Cerebellar cortex (tissue), 1 donor: ENCODE measurements around the gene ACOT11.

ENCODE experiments used
- DNase-seq: peaks from one replicate; pipeline ENCODE4 v3.0.0-alpha.2; 2015; ENCODE audit warnings: low spot score

The ACOT11 gene

DNA sequence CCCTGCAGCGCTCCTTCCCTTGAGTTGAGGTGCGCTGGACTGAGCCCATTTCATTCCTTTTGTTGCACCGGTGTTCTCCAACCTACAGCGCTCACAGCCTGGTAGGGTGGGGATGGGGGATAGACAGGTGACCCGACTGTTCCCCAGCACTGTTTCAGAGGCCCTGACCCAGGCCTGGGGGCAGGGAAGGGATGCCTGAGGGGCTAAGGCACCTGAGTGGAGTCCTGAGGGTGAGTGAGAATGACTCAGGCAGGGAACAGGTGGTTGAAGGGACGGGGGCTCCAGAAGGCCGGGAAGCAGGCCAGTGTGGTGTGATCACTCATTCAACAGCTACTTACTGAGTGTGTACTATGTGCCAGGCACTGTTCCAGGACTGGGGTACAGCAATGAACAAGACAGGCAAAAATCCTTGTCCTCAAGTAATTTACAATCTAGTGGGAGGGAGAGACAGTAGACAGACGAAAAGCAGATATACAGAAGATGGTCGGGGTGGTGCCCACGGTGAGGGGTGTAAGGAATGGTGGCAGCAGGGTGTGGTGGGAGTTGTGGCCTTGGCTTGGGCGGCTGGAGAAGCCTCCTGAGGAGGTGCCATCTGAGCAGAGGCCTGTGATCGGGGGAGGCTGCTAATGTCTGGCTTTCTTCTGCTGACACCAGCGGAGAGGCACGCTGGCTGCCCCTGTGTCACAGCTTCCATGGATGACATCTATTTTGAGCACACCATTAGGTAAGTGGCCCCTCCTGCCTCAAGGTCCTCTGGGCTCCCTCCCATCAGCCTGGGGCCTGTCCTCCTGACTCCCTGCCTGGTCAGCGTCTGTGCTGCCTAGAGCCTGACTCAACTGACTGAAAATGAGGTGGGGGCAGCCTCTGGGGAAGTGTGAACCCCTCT, 37.4 kb downstream of the ACOT11 start:
- no peak for DNase-seq

DNA sequence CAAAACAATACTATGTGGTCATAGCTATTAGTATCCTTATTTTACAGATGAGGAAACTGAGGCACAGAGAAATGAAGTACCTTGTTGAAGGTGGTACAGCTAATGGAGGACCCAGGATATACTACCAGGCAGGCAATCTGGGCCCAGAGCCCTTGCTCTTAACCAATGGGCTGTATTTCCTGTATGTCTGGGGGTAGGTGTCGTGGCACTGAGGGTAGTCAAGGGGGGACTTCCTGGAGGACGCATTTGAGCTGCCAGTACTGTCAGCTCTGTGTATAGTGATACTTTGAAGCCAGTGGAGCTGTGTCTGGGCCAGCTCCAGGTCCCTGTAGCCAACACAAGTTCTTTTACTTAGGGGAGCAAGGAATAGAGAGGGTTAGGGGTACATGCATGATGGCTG, 40.3 kb downstream of the ACOT11 start:
- no peak for DNase-seq

DNA sequence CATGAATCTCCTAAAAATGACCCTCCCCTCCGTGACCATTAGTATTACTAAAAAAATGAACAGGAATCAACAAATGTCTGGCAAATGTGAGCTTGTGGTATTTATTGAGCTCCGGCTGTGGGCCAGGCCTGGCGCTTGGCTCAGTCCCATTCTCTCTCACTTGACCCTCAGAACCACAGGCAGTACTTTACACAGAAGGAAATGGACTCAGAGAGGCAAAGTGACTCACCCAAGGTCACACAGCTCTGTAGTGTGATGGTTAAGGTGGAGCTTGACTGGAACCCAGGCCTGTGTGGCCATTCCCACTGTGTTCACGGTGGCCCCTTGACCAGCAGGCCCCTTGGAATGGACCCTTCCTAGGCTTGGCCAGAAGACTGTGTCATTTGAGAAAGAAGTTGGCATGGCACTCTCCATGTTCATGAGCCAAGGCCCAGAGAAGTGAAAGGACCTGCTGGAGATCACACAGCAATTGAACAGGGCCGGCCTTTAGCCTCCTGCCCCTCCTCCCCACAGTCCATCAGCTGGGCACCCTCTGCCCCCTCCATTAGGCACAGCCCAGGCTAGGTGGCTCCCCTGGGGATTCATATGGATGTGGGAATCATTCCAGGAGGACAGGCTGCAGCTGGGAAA, 43.2 kb downstream of the ACOT11 start:
- DNase-seq: no peak

DNA sequence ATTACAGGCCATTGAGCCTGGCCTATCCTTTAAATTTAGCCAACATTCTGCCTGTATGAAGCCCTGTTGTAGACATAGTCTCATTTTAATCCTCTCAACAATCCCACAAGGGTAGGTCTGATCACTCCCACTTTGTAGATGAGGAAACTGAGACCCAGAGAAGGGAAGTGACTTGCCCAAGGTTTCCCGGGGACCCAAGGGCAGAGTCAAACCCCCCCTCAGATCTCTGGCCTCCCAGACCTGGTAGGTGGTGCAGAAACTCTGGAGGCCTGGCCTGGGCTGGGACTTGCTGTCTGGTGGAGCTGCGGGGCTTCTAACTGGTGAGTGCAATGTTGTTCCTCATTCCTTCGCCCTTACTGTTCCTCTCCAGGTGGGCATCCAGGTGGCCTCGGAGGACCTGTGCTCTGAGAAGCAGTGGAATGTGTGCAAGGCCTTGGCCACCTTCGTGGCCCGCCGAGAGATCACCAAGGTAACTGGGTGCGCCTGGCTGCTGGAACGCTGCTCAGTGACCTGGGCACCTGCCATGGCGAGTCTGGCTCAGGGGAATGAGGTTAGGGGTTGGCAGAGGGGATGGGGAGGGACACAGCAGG, 45.6 kb downstream of the ACOT11 start:
- DNase-seq: no peak

DNA sequence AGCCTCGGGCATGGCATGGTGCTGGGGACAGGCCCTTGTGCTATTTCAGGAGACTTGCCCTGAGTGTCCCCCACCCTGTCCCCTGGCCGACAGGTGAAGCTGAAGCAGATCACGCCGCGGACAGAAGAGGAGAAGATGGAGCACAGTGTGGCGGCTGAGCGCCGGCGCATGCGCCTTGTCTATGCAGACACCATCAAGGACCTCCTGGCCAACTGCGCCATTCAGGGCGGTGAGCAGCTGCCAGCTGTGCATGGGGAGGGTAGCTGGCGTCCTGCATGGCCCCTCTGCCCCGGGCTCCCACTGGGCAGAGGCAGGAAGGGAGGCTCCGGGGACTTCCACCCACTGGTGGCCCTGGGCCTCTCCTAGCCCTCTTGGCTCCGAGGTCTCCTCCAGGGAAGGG, 46.4 kb downstream of the ACOT11 start:
- no peak for DNase-seq

DNA sequence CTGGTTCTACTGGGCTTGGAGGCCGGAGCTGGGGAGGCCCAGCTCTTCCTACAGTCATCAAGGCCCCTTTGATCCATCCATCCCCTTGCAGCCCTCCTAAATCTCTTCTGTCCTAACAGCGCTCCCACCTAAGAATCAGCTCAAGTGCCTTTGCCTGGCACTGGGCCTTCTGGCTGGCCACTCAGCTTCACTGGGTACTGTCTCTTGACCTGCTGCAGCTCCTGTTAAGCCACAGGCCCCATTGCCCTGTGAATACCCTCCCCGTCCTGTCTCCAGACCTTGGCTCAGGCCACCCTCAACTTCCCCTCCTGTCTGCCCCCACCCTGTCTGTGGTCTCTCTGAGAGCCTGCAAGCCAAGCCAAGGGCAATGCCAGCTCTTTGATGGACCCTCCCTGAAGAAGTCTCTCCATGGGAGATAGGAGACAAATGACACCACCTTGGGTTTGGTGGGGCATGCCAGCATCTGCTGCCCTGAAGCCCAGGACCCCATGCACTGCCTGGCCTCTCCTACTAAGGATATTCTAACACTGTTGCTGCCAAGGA, 48.0 kb downstream of the ACOT11 start:
- DNase-seq: no peak

DNA sequence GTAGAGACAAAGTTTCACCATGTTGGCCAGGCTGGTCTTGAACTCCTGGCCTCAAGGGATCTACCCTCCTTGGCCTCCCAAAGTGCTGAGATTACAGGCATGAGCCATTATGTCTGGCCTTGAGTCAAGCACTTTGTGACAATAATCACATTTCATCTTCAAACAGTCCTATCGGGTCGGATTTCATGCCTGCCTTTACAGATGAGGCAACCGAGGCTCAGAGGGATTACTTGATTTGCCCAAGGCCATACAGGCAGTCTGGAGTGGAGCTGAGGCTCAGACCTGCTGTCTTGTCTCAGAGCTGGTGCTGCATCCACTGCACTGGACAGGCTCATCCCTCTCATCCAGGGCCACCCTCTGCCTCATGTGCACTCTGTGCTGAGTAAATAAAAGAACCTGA, 48.7 kb downstream of the ACOT11 start:
- no peak for DNase-seq

DNA sequence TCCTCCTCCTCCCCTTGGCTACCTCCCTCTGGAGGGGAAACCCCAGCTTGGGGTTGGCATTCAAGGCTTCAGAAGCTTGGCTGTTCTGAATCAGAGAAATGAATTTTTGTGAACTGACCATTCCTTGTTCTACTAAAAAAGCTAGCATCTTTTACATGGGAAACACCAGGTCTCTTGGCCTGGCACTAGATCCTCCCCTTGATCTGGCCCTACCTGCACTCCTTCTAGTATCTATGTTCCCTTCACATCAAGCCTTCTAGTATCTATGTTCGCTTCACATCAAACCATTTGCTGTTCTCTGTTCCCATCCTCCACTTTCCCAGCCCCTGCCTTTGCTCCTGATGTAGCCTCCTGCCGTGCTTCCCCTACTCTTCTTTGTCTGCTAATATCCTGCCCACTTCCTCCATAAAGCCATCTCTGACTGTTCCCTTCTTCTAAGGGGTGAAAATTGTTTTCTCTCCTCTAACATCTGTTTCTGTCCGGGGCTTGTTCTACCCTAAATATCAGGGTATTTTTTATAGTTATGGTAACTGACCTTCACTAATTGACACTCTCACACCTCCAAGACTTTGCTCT, 49.5 kb downstream of the ACOT11 start:
- no peak for DNase-seq

DNA sequence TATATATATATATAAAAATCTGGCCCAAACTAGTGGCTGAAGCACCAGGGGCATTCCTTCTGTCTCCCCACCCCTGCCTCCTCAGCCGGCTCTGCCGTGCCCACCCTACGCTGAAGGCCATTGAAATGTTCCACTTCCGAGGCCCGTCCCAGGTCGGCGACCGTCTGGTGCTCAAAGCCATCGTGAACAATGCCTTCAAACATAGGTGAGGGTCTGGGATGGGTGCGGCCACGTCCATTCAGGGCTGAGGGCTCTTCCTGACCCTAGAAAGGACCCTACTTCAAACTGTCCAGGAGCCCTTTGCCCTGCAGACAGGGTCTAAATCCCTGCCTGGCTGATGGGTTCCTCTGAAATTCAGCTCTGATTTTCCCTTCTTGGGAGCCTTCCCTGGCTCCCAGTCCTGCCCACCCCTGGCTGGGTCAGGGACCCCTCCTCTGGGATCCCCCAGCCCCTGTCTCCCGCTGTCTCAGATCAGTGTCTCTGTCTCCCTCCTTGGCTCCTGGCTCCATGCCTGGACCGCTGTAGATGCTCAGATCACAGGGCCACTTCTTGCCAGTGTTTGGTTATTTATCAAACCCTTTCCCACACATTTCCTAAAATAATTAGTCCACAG, 51.3 kb downstream of the ACOT11 start:
- DNase-seq: no peak

DNA sequence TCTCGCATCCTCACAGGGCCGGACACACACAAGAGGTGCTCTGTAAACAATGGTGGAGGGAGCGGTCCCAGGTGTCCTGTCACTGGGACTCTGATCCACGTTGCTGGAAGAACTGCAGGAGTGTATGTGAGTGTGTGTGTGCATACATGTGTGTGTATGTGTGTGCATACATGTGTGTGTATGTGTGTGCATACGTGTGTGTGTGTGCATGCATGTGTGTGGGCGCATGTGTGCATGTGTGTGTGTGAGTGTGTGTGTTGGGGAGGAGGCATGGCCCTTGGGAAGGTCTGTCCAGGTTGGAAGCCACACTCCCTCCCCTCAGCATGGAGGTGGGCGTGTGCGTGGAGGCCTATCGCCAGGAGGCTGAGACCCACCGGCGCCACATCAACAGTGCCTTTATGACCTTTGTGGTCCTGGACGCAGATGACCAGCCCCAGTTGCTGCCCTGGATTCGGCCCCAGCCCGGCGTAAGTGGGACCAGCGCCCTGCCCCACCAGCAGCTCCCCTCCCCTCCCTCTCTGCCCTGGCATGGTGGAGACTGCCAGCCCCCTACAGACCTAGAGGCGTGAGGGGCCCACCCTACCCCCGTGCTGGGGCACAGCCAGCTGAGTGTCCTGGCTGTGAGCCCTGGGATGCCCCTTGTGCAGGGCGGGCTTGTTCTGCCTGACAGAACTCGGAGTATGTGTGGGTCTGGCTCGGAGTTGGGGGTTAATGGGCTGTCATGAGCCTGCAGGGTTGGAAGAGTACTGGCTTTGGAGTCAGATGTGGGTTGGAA, 53.1 kb downstream of the ACOT11 start:
- DNase-seq: no peak

DNA sequence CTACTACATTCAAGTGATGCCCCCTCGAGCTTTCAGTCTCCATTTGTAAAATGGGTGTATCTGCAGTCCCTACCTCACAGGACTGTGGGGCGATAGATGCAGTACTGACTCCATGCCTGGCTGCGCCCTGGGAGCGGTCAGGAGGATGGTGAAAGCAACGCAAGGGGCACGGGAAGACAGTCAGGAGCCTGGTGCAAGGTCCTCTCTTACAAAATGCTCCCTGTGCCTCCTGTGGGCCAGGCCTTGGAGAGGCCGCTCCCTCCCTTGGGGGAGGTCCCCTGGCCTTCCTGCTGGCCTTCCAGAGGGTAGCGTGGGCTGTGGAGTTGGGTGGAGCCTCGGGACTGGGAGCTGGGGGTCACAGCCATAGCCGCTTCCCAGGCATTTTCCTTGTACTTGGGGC, 53.7 kb downstream of the ACOT11 start:
- no peak for DNase-seq

DNA sequence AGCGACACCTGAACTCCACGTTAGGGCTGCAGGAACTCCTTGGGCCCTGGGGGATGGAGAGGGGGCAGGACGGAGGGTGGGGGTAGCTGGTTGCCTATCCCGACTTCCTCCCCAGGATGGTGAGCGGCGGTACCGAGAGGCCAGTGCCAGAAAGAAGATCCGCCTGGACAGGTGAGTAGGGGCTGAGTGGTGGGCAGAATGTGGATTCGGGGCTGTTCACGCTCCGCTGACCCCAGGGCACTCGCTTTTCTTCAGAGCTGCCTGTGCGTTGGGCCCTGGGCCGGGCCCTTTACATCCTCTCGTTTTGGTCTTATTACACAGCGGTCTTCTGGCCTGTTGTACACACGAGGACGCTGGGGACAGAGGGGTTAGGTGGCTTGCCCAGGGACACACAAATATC, 54.5 kb downstream of the ACOT11 start:
- no peak for DNase-seq

DNA sequence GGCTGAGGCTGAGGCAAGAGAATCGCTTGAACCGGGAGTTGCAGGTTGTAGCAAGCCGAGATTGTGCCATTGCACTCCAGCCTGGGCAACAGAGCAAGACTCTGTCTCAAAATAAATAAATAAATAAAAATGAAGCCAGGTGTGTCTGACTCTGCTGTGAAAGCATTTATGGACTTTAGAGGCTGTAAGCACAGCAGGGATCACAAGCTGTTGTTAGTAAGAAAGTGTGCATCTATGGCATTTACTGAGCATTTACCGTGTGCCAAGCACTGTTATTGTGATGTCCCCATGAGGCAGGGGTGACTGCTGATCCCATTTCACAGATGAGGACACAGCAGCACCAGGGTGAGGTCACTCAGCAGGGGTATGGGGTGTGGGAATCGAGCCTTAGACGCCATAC, 55.2 kb downstream of the ACOT11 start:
- no peak for DNase-seq

DNA sequence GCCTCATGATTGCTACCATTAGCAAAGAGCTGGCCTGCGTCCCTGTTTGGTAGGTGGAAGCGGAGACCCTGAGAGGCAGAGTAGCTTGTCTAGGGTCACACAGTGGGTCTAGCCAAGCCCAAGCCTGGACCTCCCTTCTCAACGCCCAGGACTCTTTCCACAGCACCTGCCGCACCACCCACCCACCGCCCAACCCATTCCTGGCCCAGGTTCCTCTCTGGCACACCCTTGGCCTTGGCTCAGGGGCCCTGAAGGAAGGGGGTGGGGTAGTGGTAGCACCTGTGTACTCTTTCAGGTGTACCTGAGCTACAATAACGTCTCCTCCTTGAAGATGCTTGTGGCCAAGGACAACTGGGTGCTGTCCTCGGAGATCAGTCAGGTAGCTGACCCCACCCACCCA, 56.0 kb downstream of the ACOT11 start:
- DNase-seq: no peak

DNA sequence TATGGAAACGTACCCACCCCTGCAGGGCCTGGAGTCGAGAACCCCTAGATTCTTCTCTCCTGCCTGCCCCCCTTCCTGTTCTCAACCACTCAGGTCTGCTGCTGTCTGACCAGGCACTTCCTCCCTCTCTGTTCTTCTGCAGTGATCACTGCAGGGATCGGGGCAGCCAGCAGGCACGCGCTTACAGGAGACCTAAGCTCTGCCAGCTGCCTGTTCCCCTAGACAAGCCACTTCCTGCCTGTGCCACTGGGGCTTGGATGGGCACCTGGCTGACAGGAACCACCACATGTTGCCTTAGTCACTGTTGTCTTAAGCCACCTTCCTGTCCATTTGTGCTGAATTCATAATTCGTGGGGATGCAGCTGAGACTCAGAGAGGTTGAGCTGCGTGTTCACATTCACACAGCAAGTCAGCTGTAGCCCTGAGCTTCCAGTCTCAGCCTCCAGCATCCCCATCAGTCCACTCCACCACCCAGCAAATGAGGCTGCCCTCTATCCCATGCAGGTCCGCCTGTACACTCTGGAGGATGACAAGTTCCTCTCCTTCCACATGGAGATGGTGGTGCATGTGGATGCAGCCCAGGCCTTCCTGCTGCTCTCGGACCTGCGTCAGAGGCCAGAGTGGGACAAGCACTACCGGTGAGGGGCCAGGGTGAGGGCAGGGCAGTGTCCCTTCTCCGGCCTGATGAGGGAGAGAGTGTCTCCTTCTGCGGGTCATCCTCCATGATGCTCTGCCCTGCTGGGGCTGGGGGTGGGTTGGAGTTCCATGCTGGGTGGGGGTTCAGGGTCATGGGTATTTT, 56.7 kb downstream of the ACOT11 start:
- no peak for DNase-seq

DNA sequence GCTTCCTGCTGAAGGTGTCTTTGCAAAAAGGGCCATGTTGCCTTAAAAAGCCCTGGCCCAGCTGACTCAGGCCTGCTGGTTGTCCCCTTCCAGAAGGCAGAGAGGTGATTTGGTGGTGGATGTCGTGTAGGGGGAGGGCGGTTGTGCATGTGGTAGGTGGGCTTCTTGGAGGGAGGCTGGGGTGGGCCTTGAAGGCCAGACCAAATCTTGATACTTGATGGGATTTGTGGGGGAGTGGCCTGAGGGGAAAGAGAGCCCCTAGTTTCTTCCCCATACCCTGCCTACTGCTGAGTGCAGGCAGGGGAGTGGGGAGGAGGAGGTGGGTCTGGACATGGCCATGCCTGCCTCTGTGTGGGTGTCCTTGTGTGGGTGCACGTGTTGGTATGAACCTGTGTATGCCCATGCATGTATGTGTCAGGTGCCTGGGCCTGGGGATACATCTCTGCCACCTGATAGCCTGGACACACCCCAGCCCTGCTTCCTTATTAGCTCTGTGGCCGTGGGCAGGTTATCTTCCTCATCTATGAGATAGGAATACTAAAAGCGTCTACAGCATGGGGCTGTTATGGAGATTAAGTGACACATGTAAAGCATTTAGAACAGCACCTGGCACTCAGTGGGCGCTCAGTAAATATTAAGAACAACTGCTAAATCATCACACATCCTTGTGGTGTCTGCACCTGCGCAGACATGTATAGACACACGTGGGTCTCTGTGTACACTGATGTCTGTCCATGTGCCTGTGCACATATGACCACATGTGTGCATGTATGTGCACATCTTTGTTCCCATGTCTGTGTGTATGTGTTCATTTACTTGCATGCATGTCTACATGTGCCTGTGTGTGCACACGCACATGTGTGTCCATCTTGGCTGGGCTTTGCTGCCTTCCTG, 58.3 kb downstream of the ACOT11 start:
- no peak for DNase-seq

DNA sequence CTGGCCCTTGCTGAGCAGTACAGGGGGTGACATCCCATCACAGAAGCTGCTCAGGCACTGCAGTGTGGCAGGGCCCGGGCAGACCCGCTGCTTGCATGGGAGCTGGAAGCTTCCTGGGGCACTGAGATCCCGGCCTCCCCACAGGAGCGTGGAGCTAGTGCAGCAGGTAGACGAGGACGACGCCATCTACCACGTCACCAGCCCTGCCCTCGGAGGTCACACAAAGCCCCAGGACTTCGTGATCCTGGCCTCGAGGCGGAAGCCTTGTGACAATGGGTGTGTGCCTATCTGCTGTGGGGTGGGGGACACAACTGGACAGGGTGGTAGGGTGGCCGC, 58.9 kb downstream of the ACOT11 start:
- no peak for DNase-seq

DNA sequence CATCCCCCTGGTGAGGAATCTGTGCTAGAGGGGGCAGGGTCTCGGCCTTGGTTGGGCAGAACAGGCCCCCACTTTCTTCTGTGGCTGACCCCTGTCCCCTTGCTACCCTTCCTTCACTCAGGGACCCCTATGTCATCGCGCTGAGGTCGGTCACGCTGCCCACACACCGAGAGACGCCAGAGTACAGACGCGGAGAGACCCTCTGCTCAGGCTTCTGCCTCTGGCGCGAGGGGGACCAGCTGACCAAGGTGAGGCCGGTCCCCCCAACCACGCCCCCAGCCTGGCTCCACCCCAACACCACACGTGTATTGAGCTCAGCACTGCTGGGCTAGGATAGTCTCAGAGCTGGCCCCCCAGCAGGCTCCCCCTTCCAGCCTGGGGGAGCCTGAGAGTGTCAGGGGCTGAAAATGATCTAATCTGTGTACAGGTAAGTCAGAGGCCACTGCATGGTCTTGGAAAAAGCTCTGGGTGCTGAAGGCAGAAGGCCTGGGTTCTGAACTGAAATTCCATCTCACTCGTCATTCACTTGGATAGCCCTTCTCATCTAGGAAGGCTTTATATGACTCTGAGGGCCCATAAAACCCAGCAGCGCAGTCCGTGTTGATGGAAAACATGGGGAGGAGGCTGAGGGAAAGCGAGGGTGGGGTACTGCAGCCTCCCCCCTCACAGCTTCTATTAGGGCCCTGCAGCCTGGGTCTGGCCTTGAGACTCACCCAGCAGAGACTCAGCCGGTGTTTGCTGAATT, 60.0 kb downstream of the ACOT11 start:
- DNase-seq: no peak
